HG03575 (cell line): Measurements from ENCODE around the gene CARD10.

Source experiments
- ATAC-seq: cut with Tn5 transposase; IDR thresholded peaks from one replicate; pipeline ENCODE4 v1.9.1; 2021; ENCODE audit not compliant: unreplicated experiment, insufficient number of reproducible peaks, low FRiP score; ENCODE audit errors: extremely low read depth

The CARD10 gene

DNA sequence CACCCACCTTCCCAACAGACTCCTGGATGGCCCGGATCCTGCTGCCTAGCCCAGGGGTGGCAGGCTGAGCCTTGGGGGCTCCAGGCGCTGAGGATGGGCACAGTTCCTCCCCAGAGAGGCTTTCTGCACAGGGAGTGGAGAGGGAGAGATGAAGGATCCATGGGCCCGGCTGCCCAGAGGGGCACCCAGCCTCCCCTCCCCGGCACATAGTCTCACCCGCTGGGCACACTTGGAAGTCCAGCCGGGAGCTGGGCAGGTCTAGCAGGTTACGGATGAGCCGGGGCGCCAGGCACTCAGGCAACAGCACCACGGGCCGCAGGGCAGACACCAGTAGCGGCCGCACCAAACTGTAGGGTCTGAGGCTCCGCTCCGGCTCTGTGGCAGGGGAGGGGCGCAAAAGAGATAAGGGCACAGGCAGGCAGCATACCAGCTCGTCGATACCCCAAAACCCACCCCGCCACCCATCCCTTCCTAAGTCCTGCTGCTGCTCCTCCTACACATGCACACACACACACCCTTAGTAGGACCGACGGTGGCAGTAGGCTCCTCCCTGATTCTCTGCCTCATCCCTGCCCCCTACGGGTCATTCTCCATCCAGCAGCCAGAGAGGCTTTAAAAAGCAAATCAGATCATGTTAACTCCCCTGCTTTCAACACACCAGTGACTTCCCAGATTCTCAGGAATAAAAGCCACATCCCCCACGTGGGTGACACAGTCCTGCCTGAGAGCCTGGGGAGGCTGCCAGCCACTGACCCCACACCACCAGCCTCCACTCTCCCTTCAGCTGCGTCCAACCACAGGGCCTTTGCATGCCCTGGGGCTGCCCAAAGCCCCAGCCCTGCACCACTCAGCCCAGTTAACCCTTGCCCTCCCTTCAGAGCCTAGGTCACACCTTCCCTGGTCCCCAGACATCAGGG, 26.5 kb downstream of the CARD10 start:
- no peak for ATAC-seq

DNA sequence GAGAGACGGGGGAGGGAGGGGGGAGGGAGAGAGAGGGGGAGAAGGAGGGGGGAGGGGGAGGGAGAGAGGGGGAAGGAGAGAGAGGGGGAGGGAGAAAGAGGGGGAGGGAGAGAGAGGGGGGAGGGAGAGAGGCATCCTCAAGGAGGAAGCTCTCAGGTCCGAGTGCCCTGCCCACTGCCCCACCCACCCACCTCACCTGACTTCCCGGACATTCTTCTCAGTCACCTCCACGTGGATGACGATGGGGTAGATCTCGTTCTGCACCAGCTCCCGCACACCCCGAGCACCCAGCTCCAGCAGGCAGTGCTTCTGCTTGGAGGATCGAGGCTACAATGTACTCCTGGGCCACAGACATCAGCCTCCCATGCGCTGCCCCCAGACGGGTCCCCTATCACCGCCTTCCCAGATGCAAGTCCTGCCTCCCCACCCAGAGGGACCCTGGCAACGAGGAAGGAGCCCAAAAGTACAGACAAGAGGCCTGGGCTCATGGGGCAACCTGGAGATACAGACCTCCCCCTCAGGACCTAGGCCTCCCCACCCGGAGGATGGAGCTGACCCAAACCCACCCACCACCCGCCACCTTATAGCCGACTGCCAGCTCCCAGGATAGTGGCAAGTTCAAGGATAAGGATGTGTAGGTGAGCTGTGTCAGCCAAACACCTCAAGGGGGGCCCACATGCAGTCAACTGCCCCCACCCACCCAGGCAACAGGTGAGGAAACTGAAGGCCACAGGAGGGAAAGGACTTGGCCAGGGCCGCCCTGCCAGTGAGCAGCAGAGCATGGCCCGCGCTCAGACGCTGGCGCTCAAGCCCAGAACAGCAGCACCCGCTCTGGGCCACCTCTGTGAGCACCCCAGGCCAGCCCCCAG, 27.4 kb downstream of the CARD10 start:
- no peak for ATAC-seq

DNA sequence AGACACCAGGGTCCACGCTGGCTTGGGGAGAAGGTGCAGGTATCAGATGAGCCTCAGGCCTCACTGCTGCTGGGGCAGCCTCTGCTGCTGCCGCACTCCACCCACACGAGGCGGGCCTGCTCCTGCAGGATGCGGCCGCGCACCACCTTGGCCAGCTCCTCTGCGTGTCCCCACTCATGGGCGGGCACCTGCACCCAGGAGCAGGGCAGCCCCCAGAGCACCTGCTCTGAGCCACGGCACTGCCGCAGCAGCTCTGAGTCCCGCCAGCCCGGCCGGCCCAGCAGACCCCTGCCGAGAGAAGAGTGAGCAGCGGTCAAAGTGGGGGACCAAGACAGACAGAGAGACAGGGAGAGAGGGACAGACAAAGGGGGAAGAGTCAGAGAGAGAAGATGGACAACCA, 28.1 kb downstream of the CARD10 start:
- ATAC-seq = no peak

DNA sequence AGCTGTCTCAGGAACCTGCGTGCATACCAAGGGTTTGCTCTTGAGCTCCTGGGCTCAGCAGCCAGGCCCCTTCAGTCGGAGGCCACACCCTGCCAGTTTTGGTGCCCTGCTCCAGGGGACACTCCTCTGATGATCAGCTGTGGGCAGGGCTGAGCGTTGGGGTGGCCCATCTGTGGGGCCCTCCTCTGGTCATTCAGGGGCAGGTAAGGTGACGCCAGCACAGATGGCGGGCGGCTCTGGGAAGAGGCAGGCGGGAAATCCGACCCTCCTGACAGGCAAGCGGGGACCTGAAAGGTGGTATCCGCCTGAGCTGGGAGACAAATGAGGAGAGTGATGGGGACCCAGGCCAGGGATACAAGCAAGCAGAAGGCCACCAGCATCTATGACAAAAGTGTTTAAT, 29.2 kb downstream of the CARD10 start:
- ATAC-seq = no peak

DNA sequence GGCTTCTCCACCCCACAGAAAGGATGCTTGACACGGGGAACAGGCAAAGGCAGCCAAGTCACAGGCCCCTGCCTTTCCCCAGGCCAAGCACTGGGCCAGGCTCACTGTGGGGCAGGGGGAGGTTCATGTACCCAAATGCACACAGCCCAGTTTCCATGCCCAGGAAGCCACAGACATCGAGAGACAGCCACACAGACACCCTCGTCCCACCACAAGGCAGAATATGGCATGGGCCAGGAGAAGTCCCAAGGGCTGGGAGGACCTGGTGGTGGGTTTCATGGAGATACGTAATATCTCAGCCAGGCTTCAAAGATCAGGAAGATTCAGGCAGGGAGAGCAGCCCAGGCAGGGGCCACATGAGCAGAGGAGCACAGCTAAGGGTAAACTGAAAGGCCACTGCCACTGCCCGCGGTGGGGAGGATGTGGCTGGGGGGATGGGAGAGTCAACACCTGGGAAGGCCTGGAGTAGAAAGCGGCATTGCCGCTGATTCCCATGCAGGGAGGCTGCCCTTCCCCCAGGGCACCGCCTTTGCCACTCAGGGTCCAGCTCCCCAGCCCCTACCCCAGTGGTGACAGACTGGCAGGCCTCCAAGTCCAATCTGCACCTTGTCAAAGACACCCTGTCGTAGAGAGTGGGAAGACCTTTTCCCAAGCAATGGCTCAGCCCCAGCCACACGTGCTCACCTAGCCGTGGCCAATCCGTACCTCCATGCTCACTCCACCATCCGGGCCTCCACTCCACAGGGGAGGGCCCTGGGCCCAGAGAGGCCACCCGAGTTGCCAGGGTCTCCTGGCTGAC, 30.7 kb downstream of the CARD10 start:
- ATAC-seq = no peak

DNA sequence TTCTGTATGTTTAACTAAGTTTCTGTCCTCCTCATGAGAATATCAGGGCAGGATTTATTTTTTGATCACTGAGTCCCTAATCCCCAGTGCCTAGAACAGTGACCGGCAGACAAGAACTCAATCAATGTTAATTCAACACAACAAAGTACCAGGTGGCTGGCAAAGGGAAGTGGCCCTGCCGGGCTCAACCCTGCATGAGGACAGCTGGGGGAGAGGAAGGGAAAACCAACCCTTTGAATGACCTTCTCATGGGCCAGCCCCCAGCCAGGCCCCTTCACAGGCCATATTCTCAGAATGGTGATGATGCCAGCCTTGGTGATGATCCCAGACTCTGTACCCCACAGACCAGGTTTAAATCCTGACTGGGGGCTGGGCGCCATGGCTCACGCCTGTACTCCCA, 31.6 kb downstream of the CARD10 start:
- ATAC-seq = no peak

DNA sequence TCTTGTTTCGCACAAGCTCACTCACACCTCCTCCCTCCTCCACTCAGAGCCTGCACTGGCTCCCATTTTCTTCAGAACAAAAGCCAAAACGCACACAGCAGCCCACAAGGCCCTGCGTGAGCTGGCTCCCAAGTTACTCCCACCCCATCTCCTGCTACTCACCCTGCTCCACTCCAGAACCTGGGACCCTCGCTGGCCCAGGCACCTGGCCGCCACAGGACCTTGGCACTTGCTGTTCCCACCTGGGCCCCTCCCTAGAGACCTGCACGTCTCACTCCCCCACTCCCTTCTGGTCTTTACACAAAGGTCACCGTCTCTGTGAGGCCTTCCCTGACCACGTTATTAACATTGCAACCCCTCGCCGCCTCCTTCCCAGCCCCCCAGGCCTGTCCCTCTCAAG, 32.1 kb downstream of the CARD10 start:
- ATAC-seq = no peak

DNA sequence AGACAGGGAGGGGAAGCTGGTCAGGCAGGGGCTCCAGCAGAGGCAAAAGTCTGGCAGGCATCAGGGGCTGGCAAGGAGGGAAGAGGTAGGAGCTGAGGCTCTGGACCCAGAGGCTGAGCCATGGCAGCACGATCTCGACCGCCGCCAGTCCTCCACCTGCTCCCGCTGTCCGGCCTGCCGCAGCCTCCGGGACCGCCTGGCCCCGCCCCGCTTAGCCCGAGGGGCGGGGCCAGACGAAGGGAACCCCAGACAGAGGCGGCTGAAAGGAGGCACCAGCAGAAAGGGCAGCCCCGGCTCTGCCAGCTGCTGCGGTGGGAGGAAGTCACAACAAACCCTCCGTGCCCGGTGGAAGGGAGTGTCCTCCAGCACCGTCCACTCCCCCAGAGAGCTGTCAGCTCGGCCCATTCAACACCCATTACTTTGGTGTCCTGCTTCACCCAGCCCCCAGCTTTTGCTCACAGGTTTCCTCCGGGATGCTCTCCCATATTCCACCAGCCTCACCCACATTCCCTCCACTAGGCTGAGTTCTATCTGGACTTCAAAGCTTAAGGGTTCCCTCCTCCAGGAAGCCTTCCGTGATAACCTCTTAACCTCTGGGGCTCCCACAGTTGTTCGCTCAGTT, 32.9 kb downstream of the CARD10 start, which contains the start of gene MFNG:
Gene MFNG (minus strand): TSS at position 161 of the 622 bp plus-strand sequence. CDS start 207 bp downstream, outside the sequence.
- no peak for ATAC-seq

DNA sequence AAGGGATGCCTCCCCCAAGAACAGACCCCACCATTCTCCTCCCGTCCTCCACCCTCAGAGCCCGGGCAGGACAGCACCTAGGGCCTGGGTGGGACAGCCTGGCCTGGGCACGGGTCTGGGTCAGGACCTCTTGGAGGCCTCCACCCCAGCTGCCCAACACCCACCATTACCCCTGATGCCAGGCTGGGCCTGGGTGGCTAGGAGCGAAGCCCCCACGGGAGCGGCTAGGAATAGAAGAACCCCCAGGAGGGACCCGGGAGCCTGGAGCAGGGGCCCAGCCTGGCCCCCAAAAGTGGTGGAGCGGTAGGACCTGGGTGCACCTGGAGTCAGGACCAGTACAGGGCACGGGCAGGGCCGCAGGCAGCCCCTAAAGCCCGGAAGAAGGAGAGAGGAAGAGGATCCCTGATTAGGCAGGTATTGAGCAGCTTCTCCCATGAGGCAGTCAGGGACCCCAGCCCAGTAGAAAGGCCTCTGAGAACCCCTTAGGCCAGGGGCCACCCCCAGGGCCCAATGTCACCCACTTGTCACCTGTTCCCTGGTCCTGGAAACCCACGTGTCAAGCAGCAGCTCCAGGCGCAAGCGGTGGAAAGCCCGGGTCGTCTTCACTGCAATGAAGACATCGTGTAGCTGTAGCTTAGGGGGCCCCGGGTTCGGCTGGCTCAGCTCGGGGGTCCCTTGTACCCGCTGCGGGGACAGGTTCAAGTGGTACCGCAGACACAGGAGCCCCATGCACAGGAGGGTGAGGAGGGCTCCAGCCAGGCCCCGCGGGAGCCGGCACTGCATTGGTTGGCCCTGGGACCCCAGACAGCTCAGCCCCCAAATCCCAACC, 33.6 kb downstream of the CARD10 start:
- ATAC-seq = no peak

DNA sequence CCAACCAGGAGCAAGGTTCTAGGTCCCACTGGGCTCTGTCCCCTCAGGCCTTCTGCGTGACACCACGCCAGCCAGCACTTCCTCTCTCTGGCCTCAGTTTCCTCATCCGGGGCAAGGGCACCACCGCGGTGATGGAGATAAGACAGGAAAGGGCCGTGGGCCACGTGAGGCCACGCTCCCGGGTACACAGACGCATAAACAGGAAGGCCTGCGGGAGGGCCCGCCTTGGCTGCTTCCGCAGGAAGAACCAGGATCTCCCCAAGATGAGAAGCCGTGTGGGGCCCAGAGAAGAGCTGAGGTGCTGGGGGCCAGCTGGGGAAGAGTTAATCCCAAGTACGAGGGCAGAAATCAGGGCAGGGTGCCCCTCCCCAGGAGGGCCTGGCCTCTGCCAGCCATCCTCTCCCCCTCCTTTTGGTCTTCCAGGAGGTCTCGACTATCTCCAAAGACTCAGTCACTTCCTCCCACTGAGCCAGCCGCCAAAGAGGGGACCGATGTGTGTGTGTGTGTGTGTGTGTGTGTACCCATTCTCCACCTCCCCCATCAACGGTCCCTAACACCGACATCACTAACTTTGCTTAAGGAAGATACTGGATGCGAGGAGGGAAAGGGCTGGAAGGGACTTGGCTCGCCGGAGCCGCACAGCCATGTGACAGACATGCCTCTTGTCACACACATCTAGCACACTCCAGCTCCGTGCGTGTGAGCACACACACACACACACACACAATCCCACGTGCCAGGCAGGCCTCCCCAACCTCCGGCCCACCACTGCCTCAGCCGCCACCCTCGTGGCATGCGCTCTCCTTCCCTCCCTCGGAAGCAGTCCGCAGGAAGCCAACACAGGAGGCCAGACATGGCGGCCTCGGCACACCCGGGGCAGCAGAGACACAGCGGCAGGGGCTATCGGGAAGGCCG, 34.5 kb downstream of the CARD10 start:
- ATAC-seq = no peak

DNA sequence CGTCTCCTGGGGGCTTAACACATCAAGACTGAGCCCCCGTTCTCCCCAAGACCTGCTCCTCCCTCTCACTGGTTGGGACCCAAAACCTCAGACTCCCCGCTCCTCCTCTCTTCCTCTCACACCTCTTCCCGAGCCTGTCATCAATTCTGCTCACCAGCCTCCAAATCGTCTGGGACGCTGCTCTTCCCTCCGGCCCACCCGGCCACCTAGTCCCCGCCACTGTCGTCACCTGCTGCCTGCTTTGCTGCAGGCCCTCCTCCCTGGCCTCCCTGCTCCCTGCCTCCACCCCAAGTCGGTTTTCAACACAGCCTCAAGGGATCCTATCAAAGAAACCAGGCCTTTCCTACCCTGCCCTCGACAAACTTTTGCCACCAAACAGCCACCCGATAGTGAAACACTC, 36.2 kb downstream of the CARD10 start:
- no peak for ATAC-seq

DNA sequence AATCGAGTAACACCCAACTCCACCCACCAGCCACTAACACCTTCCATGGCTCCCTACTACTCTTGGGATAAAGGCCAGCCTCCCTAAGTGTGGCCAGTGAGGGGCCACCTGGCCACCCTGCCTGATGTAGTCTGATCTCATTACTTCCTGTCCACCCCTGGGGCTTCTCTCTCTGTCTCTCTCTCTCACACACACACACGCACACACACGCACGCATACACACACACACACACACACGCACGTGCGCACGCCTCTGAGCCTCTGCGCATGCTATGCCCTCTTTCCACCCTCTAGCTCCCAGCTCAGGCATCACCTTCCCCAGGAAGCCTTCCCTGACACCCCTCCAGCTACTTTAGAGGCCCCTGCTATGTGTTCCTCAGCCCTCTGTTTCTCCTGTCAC, 37.0 kb downstream of the CARD10 start:
- no peak for ATAC-seq

DNA sequence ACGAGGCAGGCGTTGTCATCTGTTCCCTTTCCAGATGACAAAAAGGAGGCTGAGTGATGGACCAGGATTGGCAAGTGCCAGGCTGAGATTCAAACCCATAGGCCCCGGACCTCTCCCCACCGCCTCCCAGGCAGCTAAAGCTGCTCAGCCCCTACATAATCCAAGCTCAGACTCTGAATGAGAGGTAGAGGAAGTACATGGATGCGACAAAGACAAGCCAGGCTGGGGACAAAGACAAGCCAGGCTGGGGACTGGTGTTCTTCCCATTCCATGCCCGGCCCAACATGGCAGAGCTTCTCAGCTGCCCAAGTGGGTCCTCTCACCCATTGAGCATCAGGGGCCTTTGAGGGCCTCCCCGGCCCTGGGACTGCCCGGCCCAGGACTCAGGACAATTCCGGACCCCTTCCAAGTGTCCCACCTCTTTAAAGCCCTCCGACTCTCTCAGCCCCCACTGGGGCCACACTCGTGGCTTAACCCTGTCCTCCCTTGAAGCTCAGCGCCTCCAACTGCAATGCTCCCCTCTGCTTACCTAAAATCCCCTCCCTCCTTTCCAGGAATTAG, 37.8 kb downstream of the CARD10 start:
- ATAC-seq = no peak

DNA sequence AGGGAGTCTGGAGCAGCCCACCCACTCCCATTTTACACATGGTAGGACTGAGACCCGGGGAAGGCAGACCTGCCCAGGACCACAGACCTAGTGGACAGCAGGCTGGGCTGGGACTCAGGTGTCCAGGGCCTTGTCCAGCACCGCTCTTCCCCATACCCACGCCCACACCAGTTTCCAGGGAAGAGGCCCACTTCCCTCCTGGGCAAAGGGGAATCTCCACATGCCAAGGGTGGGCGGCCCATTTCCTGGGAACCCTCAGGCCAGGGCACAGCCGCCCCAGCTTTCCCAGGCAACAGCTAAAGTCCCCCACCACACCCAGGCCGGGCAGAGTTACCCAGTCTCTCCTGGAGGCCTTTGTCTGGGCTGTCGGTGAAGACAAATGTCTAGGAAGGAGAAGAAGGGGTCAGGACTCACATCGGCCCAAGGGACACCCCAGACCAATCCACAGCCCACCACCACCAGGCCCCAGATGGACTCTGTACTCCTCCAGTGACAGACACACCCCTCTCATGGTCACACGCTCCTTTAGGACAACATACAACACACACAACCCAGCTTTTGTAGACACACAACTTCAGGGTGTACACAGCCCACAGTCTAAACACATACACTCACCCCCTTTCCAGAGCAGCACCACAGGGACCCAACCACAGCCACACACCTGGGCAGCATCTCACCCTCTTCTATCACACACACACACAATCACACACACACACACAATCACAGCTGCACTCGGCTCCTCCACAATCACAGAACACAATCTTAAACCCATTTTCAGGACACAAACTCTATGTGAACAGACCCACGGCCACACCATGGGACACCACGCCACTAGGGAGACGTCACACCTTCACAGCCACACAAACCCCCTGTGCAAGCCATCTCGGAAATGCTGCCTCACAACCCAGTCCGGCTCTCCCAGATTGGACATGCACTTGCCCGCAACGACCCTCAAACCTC, 38.5 kb downstream of the CARD10 start:
- no peak for ATAC-seq

DNA sequence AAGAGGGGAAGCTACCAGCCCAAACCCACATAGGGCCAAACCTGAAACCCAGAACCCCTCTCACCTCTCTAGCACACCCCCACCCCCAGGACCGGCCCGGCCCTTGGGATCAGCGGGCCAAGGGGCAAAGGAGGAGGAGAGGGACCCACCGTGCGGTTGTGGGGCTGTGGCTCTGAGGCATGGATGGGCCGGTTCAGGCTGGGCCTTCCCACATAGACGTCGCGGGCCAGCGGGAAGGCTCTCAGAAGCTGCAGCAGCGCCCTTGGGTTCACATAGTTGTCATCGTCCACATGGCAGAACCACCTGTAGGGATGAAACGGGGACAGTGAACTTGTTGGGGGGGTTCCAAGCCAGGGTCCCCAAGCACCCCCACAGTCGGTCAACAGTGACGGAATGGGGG, 40.0 kb downstream of the CARD10 start:
- no peak for ATAC-seq
